Epithelial cell of proximal tubule (primary cell): ENCODE data around the gene FBXW10. TPM values are rescaled to one million over a fixed set of nuclear protein-coding genes. Genes with fewer than 3 reads are reported as not detected.
"Not testable (repeated sequence)": the region's sequence is repeated elsewhere in the genome, so short reads cannot be mapped to it uniquely, and the experiment has no call there.

Source experiments
- DNase-seq: peaks from one replicate; pipeline ENCODE4 v3.0.0-alpha.2; 2011; ENCODE audit warnings: low read depth
- H3K4me3 ChIP-seq: 2 replicates; pipeline ENCODE4 v1.5.1; 2011; ENCODE audit warnings: low read depth, mild to moderate bottlenecking, low read length
- total RNA-seq: library from RNA; depleted of rRNA; stranded (reverse); fragments of >200 nt; gene quantifications from 2 replicates; pipeline ENCODE4 v1.2.3, GENCODE V29; 2015
- TF ChIP-seq, protein P1 (sequence below): conservative IDR thresholded peaks from 2 replicates; pipeline ENCODE4 v1.5.1; 2012; ENCODE audit warnings: low read depth, mild to moderate bottlenecking, low read length

The FBXW10 gene
- total RNA-seq, 1 donor from 2014 or later, result not detected

DNA sequence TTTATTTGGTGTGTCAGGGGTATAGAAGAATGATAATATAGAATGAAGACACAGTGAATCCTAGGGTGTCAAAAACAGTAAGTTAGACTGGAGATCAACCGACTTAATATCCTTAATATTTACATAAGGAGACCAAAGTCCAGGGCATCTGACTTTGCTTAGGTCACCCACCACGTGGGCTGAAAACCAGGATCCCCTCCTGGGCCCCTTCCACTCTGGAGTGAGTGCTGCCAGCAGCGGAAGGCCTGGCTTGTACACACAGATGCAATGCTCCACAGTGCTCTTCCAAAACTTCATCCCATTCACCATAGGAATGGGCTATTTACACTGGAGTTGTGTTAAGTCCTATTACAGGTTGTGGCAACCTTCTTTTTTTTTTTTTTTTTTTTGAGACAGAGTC, 2.7 kb downstream of the FBXW10 start:
- not testable (repeated sequence) for H3K4me3 ChIP-seq, DNase-seq

DNA sequence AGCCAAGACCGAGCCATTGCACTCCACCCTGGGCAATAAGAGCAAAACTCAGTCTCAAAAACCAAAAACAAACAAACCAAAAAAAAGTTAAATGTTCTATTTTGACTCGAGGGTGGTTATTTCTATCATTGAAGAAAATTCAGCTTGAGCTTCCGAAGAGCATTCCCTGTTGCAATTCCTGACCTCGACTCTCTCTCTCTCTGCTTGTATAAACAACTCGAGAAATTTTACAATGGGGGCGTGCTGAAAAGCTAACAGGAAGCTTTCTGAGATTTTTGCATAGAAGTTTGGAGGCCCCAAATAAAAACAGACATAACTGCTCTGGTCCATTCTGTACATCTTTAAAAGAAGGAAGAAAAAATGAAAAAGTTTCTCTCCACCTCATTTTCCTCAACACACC, 3.6 kb downstream of the FBXW10 start:
- H3K4me3 ChIP-seq, DNase-seq: not testable (repeated sequence)

DNA sequence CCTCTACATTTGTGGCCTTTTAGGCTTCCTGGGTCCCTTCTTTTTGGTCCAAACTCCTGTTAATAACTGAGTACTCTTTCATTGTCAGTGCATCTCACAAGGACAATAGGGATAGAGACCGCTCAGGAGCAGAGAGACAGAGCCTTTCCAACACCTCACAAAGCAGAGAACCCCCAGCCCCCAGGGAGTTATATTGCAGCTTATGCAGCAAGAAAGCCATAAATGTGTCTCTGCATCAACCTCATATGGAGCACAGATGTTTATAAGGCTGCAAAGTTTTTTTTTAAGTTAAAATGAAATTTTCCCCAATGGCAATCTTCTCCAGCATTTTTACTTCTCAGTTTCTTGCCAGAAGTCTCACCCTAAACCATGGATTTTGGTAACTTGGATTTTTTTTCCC, 6.4 kb downstream of the FBXW10 start:
- not testable (repeated sequence) for DNase-seq, H3K4me3 ChIP-seq

DNA sequence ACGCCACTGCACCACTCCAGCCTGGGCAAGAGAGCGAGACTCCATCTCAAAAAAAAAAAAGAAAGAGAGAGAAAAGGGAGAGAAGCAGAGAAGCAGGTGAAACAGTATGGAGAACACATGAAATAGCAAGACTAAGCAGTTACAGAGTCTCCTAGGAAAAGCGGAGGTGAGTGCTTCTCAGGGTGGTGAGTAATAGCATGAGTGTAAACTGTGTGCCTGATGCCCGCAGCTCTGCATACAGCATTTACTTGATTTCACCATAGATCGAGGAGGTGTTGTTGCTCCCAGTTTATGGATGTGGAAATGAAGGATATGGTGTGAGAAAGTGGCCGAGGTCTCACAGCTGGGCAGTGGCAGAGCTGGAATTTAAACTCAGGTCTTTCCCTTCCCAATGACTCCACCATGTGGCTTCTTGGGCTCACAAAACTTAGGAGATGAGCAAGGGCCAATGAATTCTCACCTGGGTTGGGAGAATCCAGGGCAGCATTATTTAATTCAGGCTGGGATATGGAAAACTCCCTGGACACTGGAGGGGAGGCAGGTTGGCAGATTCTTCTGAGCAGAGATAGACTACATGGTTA, 10.1 kb downstream of the FBXW10 start:
- H3K4me3 ChIP-seq, DNase-seq: not testable (repeated sequence)

DNA sequence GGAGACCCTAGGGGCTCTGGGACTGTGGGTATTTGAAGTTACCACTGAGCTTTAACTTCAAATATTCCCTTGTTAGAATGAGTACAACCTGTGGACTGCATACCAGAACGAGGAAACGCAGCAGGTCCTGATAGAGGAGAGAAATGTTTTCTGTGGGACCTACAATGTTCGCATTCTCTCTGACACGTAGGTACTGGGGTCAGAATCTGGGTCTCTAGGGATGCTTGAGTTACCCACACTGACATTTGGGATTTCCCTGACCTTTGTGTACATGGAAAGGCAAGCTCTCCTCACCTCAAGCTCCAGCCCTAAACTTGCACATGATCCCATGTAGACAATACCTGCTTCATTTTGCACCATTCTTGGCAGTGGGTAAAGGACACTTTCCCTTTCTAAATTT, 12.1 kb downstream of the FBXW10 start:
- not testable (repeated sequence) for DNase-seq, H3K4me3 ChIP-seq

DNA sequence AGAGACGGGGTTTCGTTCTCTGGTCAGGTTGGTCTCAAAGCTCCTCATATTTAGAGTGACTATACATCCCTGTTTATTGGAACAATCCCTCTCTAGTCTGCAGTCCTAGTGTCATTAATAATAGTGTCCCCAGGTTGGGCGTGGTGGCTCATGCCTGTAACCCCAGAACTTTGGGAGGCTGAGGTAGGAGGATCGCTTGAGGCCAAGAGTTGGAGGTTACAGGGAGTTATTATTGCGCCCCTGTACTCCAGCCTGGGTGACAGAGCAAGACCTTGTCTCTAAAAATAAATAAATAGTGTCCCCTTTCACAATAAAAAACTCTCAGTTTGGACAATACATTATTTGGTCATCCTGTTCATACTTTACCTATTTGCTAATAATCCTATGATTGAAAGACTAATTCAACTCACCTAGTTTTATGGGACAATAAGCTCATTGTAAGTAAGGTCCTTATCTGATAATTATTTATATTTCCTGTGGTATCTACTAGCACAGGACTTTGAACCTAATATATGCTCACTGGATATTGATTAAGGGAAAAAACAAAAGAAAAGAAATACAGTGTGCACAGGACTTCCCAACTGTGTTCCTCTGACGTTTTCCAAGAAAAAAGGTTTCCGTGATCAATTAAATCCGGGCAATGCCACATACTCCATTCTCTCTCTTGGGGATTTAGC, 13.7 kb downstream of the FBXW10 start:
- not testable (repeated sequence) for DNase-seq, H3K4me3 ChIP-seq

DNA sequence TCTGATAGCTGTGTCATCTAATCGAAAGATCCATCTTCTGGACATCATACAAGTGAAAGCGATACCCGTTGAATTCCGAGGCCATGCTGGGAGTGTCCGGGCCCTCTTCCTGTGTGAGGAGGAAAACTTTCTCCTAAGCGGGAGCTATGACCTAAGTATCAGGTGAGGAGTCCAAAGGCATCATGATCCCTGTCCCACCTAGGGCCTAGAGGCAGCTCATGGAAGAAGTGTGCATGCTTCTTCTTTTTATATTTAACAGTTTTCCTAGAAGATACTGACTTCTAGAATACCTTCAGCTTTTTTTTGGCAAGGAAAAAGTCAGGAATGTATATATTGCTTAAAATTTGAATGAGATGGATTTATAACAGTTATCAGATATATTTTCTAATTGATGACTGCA, 14.5 kb downstream of the FBXW10 start:
- not testable (repeated sequence) for DNase-seq

DNA sequence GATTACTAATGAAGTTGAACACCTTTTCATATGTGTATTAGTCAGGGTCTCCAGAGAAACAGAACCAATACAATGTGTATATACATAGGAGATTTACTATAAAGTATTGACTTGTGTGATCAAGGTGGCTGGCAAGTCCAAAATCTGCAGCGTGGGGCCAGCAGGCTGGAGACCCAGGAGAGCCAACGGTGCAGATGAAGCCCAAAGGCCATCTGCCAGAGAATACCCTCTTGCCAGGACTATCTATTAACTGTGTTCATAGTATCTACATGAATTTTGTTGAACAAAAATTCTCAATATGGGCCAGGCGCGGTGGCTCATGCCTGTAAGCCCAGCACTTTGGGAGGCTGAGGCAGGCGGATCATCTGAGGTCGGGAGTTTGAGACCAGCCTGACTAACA, 16.4 kb downstream of the FBXW10 start:
- not testable (repeated sequence) for DNase-seq, H3K4me3 ChIP-seq

More for the DNA sequence above, 14.5 kb downstream of the FBXW10 start:
- not testable (repeated sequence) for H3K4me3 ChIP-seq

DNA sequence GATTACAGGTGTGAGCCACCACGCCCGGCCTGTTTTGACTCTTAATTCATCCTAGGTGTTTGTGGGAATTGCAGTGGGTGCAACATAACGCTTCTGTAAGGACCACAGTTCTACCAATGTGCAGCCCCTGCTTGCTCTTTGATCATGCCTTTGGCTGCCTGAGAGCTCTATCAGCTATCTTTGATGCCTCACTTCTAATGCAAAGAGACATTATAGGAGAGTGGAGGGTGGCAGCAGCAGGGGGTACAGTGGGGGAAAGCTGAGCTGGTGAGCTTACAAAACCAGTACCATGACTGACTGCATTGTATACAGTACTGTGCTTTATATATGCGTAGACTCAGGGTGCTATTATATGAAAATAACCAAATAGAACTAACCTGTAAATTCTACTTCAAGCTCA, 26.7 kb downstream of the FBXW10 start:
- not testable (repeated sequence) for H3K4me3 ChIP-seq, DNase-seq

DNA sequence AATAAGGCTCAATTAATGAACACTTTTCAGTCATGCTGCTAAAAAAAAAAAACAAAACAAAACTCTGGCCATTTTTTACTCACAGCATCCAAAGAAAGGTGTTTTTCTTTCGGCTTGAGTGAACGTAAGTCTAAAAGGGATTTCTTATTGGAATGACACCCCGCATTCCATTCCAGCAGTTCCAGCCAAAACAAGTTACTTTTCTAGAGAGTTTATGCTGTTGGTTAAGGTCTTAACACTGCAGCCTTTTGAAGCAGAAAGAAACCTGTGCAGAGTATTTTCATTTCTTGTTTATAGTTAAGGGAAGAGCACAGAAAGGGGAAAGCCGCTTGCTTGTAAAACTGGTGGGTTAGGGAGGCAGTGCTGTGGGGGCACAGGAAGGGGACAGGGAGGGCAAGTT, 27.2 kb downstream of the FBXW10 start:
- not testable (repeated sequence) for H3K4me3 ChIP-seq, DNase-seq

DNA sequence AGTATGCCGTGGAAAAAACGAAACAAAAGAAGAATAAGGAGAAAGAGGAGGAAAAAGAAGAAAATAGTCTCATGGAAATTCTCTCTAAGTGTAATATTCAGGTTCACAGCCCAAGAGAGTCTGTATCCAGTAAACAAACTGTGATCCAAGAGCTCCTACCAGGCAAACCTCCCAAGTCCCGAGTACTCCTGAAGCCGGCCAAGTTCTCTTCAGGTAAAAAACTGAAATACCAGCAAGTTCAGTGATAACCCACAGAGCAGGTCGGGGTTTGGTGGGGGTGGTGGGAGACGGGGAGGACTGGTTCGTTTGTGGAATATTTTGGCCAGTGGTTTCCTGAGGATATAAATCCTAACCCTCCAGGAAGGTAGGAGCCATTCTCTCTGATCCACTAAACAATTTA, 28.6 kb downstream of the FBXW10 start:
- no peak for DNase-seq
- TF ChIP-seq, protein P1, sequence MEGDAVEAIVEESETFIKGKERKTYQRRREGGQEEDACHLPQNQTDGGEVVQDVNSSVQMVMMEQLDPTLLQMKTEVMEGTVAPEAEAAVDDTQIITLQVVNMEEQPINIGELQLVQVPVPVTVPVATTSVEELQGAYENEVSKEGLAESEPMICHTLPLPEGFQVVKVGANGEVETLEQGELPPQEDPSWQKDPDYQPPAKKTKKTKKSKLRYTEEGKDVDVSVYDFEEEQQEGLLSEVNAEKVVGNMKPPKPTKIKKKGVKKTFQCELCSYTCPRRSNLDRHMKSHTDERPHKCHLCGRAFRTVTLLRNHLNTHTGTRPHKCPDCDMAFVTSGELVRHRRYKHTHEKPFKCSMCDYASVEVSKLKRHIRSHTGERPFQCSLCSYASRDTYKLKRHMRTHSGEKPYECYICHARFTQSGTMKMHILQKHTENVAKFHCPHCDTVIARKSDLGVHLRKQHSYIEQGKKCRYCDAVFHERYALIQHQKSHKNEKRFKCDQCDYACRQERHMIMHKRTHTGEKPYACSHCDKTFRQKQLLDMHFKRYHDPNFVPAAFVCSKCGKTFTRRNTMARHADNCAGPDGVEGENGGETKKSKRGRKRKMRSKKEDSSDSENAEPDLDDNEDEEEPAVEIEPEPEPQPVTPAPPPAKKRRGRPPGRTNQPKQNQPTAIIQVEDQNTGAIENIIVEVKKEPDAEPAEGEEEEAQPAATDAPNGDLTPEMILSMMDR, result no peak
- H3K4me3 ChIP-seq, result no peak overlapping the region

DNA sequence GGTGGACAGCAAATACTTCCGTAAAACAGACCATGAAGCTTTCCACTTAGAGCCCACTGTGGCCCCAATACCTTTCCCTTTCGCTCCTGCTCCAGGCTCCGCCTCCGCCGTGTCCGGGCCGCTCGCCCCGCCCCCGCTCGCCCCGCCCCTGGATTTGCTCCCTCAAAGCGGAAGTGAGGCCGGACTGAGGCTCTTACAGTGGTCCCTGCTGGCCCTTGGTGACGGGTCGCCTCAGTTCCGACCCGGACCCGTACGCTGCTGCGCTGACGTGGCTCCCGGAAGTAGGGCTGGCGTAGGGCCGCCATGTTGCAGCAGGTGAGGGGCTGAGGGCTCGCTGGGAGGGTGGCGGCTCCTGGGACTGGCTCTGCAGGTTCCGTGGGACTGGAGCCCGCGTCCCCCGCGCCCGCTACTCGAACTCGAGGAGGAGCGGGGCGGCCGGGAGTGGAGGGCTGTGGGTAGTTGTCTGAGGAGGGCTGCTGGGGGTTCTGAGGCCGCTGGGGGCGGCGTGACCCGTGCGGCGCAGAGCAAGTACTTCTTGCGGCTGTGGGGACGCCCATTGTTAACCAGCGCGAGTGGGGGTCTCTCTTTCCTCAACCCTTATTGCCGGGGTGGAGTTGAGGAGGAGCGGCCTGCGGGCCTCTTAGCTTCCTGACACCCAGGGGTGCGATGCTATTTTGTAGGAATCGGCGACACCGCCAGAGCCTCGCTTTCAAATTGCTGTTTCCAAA, 37.3 kb downstream of the FBXW10 start, which contains the start of gene TVP23B:
TSS of gene TVP23B (plus strand) at position 193 of the 728 bp plus-strand sequence. CDS start at position 304, 111 bp downstream.
- DNase-seq, result peak; percentile 22
- peak within 1 kb of the TSS; percentile 61 for H3K4me3 ChIP-seq

DNA sequence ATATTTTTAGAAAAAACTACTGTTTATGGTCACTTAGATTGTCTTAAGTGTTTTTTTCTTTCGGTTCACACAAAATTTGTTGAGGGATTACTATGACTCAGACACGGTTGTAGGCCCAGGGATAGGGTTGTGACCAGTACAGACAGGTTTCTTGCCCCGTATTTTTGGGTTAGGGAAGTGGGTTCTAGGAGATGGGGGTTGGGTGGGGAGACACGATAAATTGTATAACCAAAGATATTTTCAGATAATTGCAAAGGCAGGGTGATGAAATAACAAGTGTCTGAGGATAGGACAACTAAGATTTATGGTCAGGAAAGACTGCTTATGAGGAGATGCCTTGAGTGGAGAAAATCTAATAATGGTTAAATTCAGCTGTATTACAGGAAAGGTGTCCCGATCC, 38.0 kb downstream of the FBXW10 start:
- not testable (repeated sequence) for DNase-seq
- H3K4me3 ChIP-seq, result peak overlapping the region; percentile 61

DNA sequence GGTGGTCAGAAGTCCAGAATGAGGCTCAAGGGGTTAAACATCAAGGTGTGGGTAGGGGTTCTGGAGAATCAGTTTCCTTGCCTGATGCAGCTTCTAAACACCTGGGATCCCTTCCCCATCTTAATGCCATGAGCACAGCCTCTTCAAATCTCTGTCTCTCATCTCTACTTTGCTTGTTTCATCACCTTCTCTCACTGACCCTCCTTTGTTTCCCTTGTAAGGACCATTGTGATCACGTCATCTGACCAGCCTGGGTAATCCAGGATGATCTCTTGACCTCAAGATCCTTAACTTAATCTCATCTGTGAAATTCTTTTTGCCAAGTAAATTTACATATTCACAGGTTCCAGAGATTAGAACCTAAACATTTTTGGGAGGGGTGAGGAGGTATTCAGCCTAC, 42.1 kb downstream of the FBXW10 start:
- H3K4me3 ChIP-seq, DNase-seq: not testable (repeated sequence)

DNA sequence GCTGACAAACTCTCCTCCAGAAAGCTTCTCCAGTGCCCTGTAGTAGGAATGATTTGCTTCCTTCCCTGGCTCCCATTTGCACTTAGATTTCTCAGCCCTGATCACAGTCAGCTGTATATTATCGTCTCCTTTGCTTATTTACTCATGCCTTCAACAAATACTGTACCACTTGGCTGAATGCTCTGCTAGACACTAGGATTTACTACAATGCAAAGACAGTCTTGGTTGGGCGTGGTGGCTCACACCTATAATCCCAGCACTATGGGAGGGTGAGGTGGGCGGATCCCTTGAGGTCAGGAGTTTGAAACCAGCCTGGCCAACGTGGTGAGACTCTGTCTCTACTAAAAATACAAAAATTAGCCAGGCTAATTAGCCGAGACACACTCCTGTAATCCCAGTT, 43.0 kb downstream of the FBXW10 start:
- not testable (repeated sequence) for H3K4me3 ChIP-seq, DNase-seq
